ENCODE data around the gene ARHGAP9.
"Not testable (repeated sequence)": the region's sequence is repeated elsewhere in the genome, so short reads cannot be mapped to it uniquely, and the experiment has no call there.

ARHGAP9 gene

GRCh38 chr12:57521525-57522010 is 41.9 kb upstream of the ARHGAP9 start:
- peak overlapping the region; percentile 98 for H3K27ac ChIP-seq
- CTCF ChIA-PET = no interaction called here
- no peak for TF ChIP-seq CTCF (conservative IDR thresholded peaks at IDR 0.05; ENCODE audit: low read depth)
- no peak for DNase-seq (ENCODE audit: low spot score)
- POLR2A ChIA-PET (ENCODE audit: low non-redundant PET) = no interaction called here

- ChIA-PET CTCF (no interaction called here), POLR2A (ENCODE audit: low non-redundant PET) (interaction anchor here (1.0 kb wide), 2 partner anchors 8 to 11 kb away, joined by 3 read pairs; no protein-coding TSS in a partner anchor)
- no peak for TF ChIP-seq CTCF (conservative IDR thresholded peaks at IDR 0.05; ENCODE audit: low read depth)
- DNase-seq (ENCODE audit: low spot score) = peak; percentile 97
- H3K27ac ChIP-seq = peak within 1 kb of the TSS; percentile 98
These were observed 40.6 kb upstream of the ARHGAP9 start, which contains the start of gene DDIT3 for GRCh38 chr12:57520053-57520818. Gene DDIT3 (minus strand): TSS chr12:57520514. CDS start chr12:57517406, 3,108 bp downstream.

GRCh38 chr12:57519796-57520052 is 40.1 kb upstream of the ARHGAP9 start:
- H3K27ac ChIP-seq = peak overlapping the region; percentile 98
- ChIA-PET POLR2A (ENCODE audit: low non-redundant PET) (interaction anchor here (1.0 kb wide), 1 partner anchor 11 kb away, joined by 3 read pairs; no protein-coding TSS in a partner anchor), CTCF (no interaction called here)
- no peak for TF ChIP-seq CTCF (conservative IDR thresholded peaks at IDR 0.05; ENCODE audit: low read depth)
- no peak for DNase-seq (ENCODE audit: low spot score)

- POLR2A ChIA-PET (ENCODE audit: low non-redundant PET) = interaction anchor here (1.0 kb wide), 1 partner anchor 12 kb away, joined by 3 read pairs; no protein-coding TSS in a partner anchor
- no peak for DNase-seq (ENCODE audit: low spot score)
- CTCF ChIA-PET = no interaction called here
These were observed 39.5 kb upstream of the ARHGAP9 start for GRCh38 chr12:57518920-57519795.

GRCh38 chr12:57518176-57518919 is 38.7 kb upstream of the ARHGAP9 start:
- no peak for DNase-seq (ENCODE audit: low spot score)
- no peak for TF ChIP-seq CTCF (conservative IDR thresholded peaks at IDR 0.05; ENCODE audit: low read depth)
- H3K27ac ChIP-seq = peak overlapping the region; percentile 75
- ChIA-PET CTCF (no interaction called here), POLR2A (ENCODE audit: low non-redundant PET) (interaction anchor here (0.6 kb wide), 1 partner anchor 226 kb away, joined by 5 read pairs; the partner anchor contains the start of gene TSPAN31)

More at GRCh38 chr12:57518920-57519795, 39.5 kb upstream of the ARHGAP9 start:
- no peak for TF ChIP-seq CTCF (conservative IDR thresholded peaks at IDR 0.05; ENCODE audit: low read depth)
- peak overlapping the region; percentile 98 for H3K27ac ChIP-seq

GRCh38 chr12:57517718-57518117 is 38.1 kb upstream of the ARHGAP9 start:
- DNase-seq (ENCODE audit: low spot score); CTCF ChIA-PET; POLR2A ChIA-PET (ENCODE audit: low non-redundant PET): not testable (repeated sequence)
- H3K27ac ChIP-seq = peak overlapping the region; percentile 74

Measured in RWPE1 (cell line).